ENCODE measurements around the gene TNPO1. TPM values are rescaled to one million over a fixed set of nuclear protein-coding genes. Genes with fewer than 3 reads are reported as not detected.

The TNPO1 gene
- total and polyA plus RNA-seq, 2 experiments from 2014 or later = 53.5 to 128 TPM

- Histone ChIP-seq H3K9me3 (ENCODE audit: low read depth) (no peaks in the 10 kb centered on the region), H3K36me3 (replicated peaks; ENCODE audit: insufficient read depth, low read depth) (no peaks in the 10 kb centered on the region), H3K9me2 (replicated peaks; ENCODE audit: insufficient read depth) (no peaks in the 10 kb centered on the region), H3K4me2 (no peak overlapping the region), H3K27me3 (no peaks in the 10 kb centered on the region), H2AFZ (no peak overlapping the region), H3K4me1 (ENCODE audit: insufficient read depth) (no peaks in the 10 kb centered on the region), H3K4me3 (no peak overlapping the region), H3K27ac (no peak overlapping the region), H4K20me1 (ENCODE audit: insufficient read depth, poor library complexity, severe bottlenecking) (peaks cover 37% of the 10 kb centered on the region), H3K79me2 (peaks cover 91% of the 10 kb centered on the region)
- no peak for TF ChIP-seq EZH2phosphoT487 (IDR thresholded peaks at IDR 0.05; ENCODE audit: low read depth, severe bottlenecking, unreplicated experiment)
- no peak for TF ChIP-seq CTCF (IDR thresholded peaks at IDR 0.05; ENCODE audit: poor library complexity)
- no peak for TF ChIP-seq EZH2 (IDR thresholded peaks at IDR 0.05; ENCODE audit: borderline replicate concordance)
- 83% methylated on average over 1 of the region's 1 CpG for WGBS (ENCODE audit: low lambda C conversion rate, missing lambda C conversion rate)
- DNase-seq (ENCODE audit: low spot score) = no peak
These were observed 42.7 kb downstream of the TNPO1 start for GRCh38 chr5:72859127-72859526.

GRCh38 chr5:72860499-72860898, 44.0 kb downstream of the TNPO1 start:
- no peaks in the 10 kb centered on the region for H3K9me3 ChIP-seq (ENCODE audit: low read depth)
- H2AFZ ChIP-seq = no peak overlapping the region
- no peaks in the 10 kb centered on the region for H3K4me1 ChIP-seq (ENCODE audit: insufficient read depth)
- peaks cover 85% of the 10 kb centered on the region for H3K79me2 ChIP-seq
- DNase-seq (ENCODE audit: low spot score) = no peak
- H3K27ac ChIP-seq = no peak overlapping the region
- TF ChIP-seq EZH2phosphoT487 (IDR thresholded peaks at IDR 0.05; ENCODE audit: low read depth, severe bottlenecking, unreplicated experiment) (no peak), EZH2 (IDR thresholded peaks at IDR 0.05; ENCODE audit: borderline replicate concordance) (no peak), CTCF (IDR thresholded peaks at IDR 0.05; ENCODE audit: poor library complexity) (no peak)
- no peaks in the 10 kb centered on the region for H3K27me3 ChIP-seq
- WGBS (ENCODE audit: low lambda C conversion rate, missing lambda C conversion rate) = 89% methylated on average over 4 of the region's 4 CpGs
- H3K4me3 ChIP-seq = no peak overlapping the region
- H3K9me2 ChIP-seq (replicated peaks; ENCODE audit: insufficient read depth) = no peaks in the 10 kb centered on the region
- peaks cover 34% of the 10 kb centered on the region for H4K20me1 ChIP-seq (ENCODE audit: insufficient read depth, poor library complexity, severe bottlenecking)
- peaks cover 2% of the 10 kb centered on the region for H3K36me3 ChIP-seq (replicated peaks; ENCODE audit: insufficient read depth, low read depth)
- no peak overlapping the region for H3K4me2 ChIP-seq

GRCh38 chr5:72871366-72872024, 55.0 kb downstream of the TNPO1 start:
- no peaks in the 10 kb centered on the region for H3K36me3 ChIP-seq (replicated peaks; ENCODE audit: insufficient read depth, low read depth)
- H3K27me3 ChIP-seq = no peaks in the 10 kb centered on the region
- H3K79me2 ChIP-seq = peaks cover 49% of the 10 kb centered on the region
- H3K4me1 ChIP-seq (ENCODE audit: insufficient read depth) = no peaks in the 10 kb centered on the region
- peaks cover 3% of the 10 kb centered on the region for H4K20me1 ChIP-seq (ENCODE audit: insufficient read depth, poor library complexity, severe bottlenecking)
- H3K4me3 ChIP-seq = no peak overlapping the region
- no peak overlapping the region for H3K27ac ChIP-seq
- no peaks in the 10 kb centered on the region for H3K9me3 ChIP-seq (ENCODE audit: low read depth)
- DNase-seq (ENCODE audit: low spot score) = no peak
- TF ChIP-seq CTCF (IDR thresholded peaks at IDR 0.05; ENCODE audit: poor library complexity) (no peak), EZH2 (IDR thresholded peaks at IDR 0.05; ENCODE audit: borderline replicate concordance) (no peak), EZH2phosphoT487 (IDR thresholded peaks at IDR 0.05; ENCODE audit: low read depth, severe bottlenecking, unreplicated experiment) (no peak)
- no peaks in the 10 kb centered on the region for H3K9me2 ChIP-seq (replicated peaks; ENCODE audit: insufficient read depth)
- H2AFZ ChIP-seq = no peak overlapping the region
- no peak overlapping the region for H3K4me2 ChIP-seq
- WGBS (ENCODE audit: low lambda C conversion rate, missing lambda C conversion rate) = 69% methylated on average over 1 of the region's 1 CpG
